ENCODE data around the gene CKMT2. TPM values are rescaled to one million over a fixed set of nuclear protein-coding genes. Genes with fewer than 3 reads are reported as not detected.

CKMT2 gene
- total RNA-seq, 1 experiment from 2014 or later = not detected

DNA sequence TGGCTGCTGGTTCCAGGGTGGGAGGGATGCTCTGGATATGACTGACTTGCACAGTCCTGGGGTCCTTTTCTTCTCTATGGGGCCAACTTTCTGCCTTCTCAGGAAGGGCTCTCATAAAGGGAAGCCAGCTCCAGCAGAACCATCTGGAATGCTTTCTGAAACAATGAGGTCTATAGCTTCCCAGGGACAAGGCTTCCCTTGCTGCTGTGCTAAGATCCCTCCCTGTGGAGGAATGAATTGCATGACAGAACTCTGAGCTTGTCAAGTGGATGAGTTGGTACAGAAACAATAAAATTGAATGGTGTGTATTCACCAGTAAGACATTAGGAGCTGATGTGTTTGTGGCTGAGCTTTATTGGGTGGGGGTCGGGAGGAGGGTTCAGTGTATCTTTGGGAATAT, 19.8 kb downstream of the CKMT2 start:
- ChIA-PET POLR2A (no interaction called here), CTCF (no interaction called here)
- Mint-ChIP-seq H3K36me3 (ENCODE audit: insufficient read depth, unreplicated experiment) (peaks cover 16% of the 10 kb centered on the region), H3K9me3 (ENCODE audit: unreplicated experiment) (peaks cover 12% of the 10 kb centered on the region), H3K27me3 (ENCODE audit: insufficient read depth, unreplicated experiment) (no peaks in the 10 kb centered on the region), H3K27ac (ENCODE audit: unreplicated experiment) (no peak overlapping the region), H3K4me1 (ENCODE audit: low read depth, unreplicated experiment) (peaks cover 8% of the 10 kb centered on the region), H3K4me3 (ENCODE audit: unreplicated experiment) (no peak overlapping the region)
- peaks cover 8% of the 10 kb centered on the region for H3K4me1 ChIP-seq
- intact Hi-C loops (cut with micrococcal nuclease; ENCODE audit: unreplicated experiment) = no loop called here
- BruUV-seq (replicated peaks) = no TSS peak
- no peak overlapping the region for H3K4me3 ChIP-seq (ENCODE audit: low read depth, low read length)
- no peaks in the 10 kb centered on the region for H3K27me3 ChIP-seq (replicated peaks; ENCODE audit: control insufficient read depth, insufficient read depth, low read length)
- no peak for DNase-seq
- TF ChIP-seq, protein P1, sequence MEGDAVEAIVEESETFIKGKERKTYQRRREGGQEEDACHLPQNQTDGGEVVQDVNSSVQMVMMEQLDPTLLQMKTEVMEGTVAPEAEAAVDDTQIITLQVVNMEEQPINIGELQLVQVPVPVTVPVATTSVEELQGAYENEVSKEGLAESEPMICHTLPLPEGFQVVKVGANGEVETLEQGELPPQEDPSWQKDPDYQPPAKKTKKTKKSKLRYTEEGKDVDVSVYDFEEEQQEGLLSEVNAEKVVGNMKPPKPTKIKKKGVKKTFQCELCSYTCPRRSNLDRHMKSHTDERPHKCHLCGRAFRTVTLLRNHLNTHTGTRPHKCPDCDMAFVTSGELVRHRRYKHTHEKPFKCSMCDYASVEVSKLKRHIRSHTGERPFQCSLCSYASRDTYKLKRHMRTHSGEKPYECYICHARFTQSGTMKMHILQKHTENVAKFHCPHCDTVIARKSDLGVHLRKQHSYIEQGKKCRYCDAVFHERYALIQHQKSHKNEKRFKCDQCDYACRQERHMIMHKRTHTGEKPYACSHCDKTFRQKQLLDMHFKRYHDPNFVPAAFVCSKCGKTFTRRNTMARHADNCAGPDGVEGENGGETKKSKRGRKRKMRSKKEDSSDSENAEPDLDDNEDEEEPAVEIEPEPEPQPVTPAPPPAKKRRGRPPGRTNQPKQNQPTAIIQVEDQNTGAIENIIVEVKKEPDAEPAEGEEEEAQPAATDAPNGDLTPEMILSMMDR (IDR thresholded peaks at IDR 0.05; ENCODE audit: insufficient read depth in 1 of 2, low read depth in 1 of 2, low read length in 1 of 2, severe bottlenecking in 1 of 2, unreplicated experiment in 1 of 2) = no peak
- no peaks in the 10 kb centered on the region for H3K9me3 ChIP-seq
- peaks cover 4% of the 10 kb centered on the region for H3K36me3 ChIP-seq (ENCODE audit: control insufficient read depth, insufficient read depth, low read length)

DNA sequence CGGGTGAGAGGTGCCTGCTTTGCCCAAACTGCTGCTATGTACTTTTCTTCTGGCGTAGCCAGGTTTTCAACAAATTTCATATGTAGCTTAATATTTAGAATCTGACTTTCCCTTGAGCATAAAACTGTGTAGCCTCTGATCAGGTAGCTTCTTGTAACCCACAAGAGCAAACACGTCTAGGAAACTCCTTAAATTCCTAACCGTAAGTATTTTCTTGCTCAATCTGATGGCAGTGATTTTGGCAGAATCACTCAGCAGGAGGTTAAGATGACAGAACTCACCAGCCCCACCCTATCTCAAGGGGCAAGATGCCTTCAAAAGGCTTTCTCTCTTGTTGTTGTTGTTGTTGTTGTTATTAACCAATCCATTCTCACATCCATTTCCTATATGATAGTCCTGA, 20.8 kb downstream of the CKMT2 start:
- no peaks in the 10 kb centered on the region for H3K9me3 ChIP-seq
- Mint-ChIP-seq H3K4me3 (ENCODE audit: unreplicated experiment) (no peak overlapping the region), H3K27ac (ENCODE audit: unreplicated experiment) (no peak overlapping the region), H3K27me3 (ENCODE audit: insufficient read depth, unreplicated experiment) (no peaks in the 10 kb centered on the region), H3K36me3 (ENCODE audit: insufficient read depth, unreplicated experiment) (peaks cover 16% of the 10 kb centered on the region), H3K4me1 (ENCODE audit: low read depth, unreplicated experiment) (peaks cover 8% of the 10 kb centered on the region), H3K9me3 (ENCODE audit: unreplicated experiment) (peaks cover 12% of the 10 kb centered on the region)
- H3K4me1 ChIP-seq = no peaks in the 10 kb centered on the region
- CTCF ChIA-PET = no interaction called here
- TF ChIP-seq, protein P1 (IDR thresholded peaks at IDR 0.05; ENCODE audit: insufficient read depth in 1 of 2, low read depth in 1 of 2, low read length in 1 of 2, severe bottlenecking in 1 of 2, unreplicated experiment in 1 of 2) = no peak
- H3K4me3 ChIP-seq (ENCODE audit: low read depth, low read length) = no peak overlapping the region
- POLR2A ChIA-PET = no interaction called here
- intact Hi-C loops (cut with micrococcal nuclease; ENCODE audit: unreplicated experiment) = no loop called here
- BruUV-seq (replicated peaks) = no TSS peak
- no peak for DNase-seq
- peaks cover 4% of the 10 kb centered on the region for H3K36me3 ChIP-seq (ENCODE audit: control insufficient read depth, insufficient read depth, low read length)
- H3K27me3 ChIP-seq (replicated peaks; ENCODE audit: control insufficient read depth, insufficient read depth, low read length) = no peaks in the 10 kb centered on the region

DNA sequence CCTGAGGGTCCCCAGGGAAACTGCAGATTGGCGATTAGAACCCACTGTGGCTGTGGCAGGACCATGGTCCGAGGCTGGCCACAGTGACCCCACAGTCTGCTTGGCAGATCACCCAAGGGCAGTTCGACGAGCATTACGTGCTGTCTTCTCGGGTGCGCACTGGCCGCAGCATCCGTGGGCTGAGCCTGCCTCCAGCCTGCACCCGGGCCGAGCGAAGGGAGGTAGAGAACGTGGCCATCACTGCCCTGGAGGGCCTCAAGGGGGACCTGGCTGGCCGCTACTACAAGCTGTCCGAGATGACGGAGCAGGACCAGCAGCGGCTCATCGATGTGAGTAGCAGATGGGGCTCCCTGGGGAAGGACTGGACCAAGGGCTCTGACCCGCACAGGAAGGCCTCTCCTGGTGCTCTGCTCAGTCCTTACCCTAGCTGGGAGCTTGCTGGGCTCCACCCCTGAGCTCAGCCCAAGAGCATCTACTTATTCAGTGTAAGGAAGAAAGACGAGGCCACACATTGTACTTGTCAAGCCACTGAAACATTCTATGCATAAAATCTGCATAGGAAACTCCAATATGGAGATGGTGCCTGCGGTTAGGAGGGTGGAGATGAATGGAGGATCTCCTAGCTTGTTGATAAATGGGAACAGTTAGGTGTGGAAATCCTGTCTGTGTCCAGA, 21.9 kb downstream of the CKMT2 start:
- no peaks in the 10 kb centered on the region for H3K9me3 ChIP-seq
- BruUV-seq (replicated peaks) = no TSS peak
- Mint-ChIP-seq H3K27ac (ENCODE audit: unreplicated experiment) (no peak overlapping the region), H3K9me3 (ENCODE audit: unreplicated experiment) (peaks cover 12% of the 10 kb centered on the region), H3K27me3 (ENCODE audit: insufficient read depth, unreplicated experiment) (no peaks in the 10 kb centered on the region), H3K4me3 (ENCODE audit: unreplicated experiment) (no peak overlapping the region), H3K36me3 (ENCODE audit: insufficient read depth, unreplicated experiment) (peaks cover 13% of the 10 kb centered on the region), H3K4me1 (ENCODE audit: low read depth, unreplicated experiment) (peaks cover 4% of the 10 kb centered on the region)
- no peak for DNase-seq
- peaks cover 4% of the 10 kb centered on the region for H3K36me3 ChIP-seq (ENCODE audit: control insufficient read depth, insufficient read depth, low read length)
- intact Hi-C loops (cut with micrococcal nuclease; ENCODE audit: unreplicated experiment) = no loop called here
- ChIA-PET CTCF (no interaction called here), POLR2A (no interaction called here)
- H3K4me1 ChIP-seq = no peaks in the 10 kb centered on the region
- H3K4me3 ChIP-seq (ENCODE audit: low read depth, low read length) = no peak overlapping the region
- no peaks in the 10 kb centered on the region for H3K27me3 ChIP-seq (replicated peaks; ENCODE audit: control insufficient read depth, insufficient read depth, low read length)
- TF ChIP-seq, protein P1 (IDR thresholded peaks at IDR 0.05; ENCODE audit: insufficient read depth in 1 of 2, low read depth in 1 of 2, low read length in 1 of 2, severe bottlenecking in 1 of 2, unreplicated experiment in 1 of 2) = no peak

Measured in Caco-2 (cell line).